Liver (tissue), 9 donors: Measurements from ENCODE around the gene SLC25A13. TPM values are rescaled to one million over a fixed set of nuclear protein-coding genes. Genes with fewer than 3 reads are reported as not detected.

ENCODE experiments used
- DNase-seq: peaks from one replicate; pipeline ENCODE4 v3.0.0-alpha.2; 2017; ENCODE audit warnings: low spot score
- H3K27ac ChIP-seq, 2 donors: one replicate each; pipeline ENCODE4 v1.7.0; 2013; ENCODE audit warnings: inconsistent platforms in 2 of 2, low read length in 2 of 2, control low read depth in 1 of 2, low read depth in 1 of 2, mild to moderate bottlenecking in 1 of 2
- H3K27me3 ChIP-seq, 4 donors: one replicate each; pipeline versions ENCODE4 v1.6.1 to v1.7.0; 2013; ENCODE audit warnings: low read length in 3 of 4, inconsistent platforms in 1 of 4, mild to moderate bottlenecking in 1 of 4, moderate library complexity in 1 of 4; ENCODE audit not compliant: control insufficient read depth in 4 of 4, insufficient read depth in 4 of 4
- H3K36me3 ChIP-seq, 4 donors: one replicate each; pipeline versions ENCODE4 v1.6.1 to v1.7.0; 2013; ENCODE audit warnings: low read length in 3 of 4, mild to moderate bottlenecking in 3 of 4, low read depth in 1 of 4, moderate library complexity in 1 of 4; ENCODE audit not compliant: control insufficient read depth in 4 of 4, insufficient read depth in 3 of 4
- H3K4me1 ChIP-seq, 4 donors: one replicate each; pipeline versions ENCODE4 v1.6.1 to v1.7.0; 2013; ENCODE audit warnings: low read length in 3 of 4, mild to moderate bottlenecking in 3 of 4, moderate library complexity in 1 of 4; ENCODE audit not compliant: control insufficient read depth in 4 of 4, insufficient read depth in 4 of 4
- H3K4me3 ChIP-seq, 3 donors: one replicate each; pipeline versions ENCODE4 v1.6.1 to v1.7.0; 2013; ENCODE audit warnings: low read length in 3 of 3, control low read depth in 1 of 3, low read depth in 1 of 3, mild to moderate bottlenecking in 1 of 3
- H3K9ac ChIP-seq, 2 donors: one replicate each; pipeline ENCODE4 v1.7.0; 2013; ENCODE audit warnings: low read length in 2 of 2, mild to moderate bottlenecking in 2 of 2, moderate library complexity in 2 of 2, control low read depth in 1 of 2, low read depth in 1 of 2
- H3K9me3 ChIP-seq, 4 donors: one replicate each; pipeline versions ENCODE4 v1.6.1 to v1.7.0; 2013; ENCODE audit warnings: low read length in 3 of 4; ENCODE audit not compliant: control insufficient read depth in 4 of 4
- EGR1 ChIP-seq, 2 donors: IDR thresholded peaks; 2 replicates each; pipeline ENCODE4 v1.6.1; 2016 to 2018; ENCODE audit warnings: antibody characterized with exemption in 2 of 2, low read depth in 2 of 2
- FOXA1 ChIP-seq: IDR thresholded peaks from 2 replicates; pipeline ENCODE4 v1.6.1; 2016; ENCODE audit warnings: antibody characterized with exemption
- FOXA2 ChIP-seq: IDR thresholded peaks from 2 replicates; pipeline ENCODE4 v1.6.1; 2016; ENCODE audit warnings: antibody characterized with exemption
- GABPA ChIP-seq, 2 donors: IDR thresholded peaks in 1 of 2; conservative IDR thresholded peaks in 1 of 2; 2 replicates each; pipeline ENCODE4 v1.6.1; 2016; ENCODE audit warnings: antibody characterized with exemption in 2 of 2, mild to moderate bottlenecking in 1 of 2, moderate library complexity in 1 of 2
- HNF4A ChIP-seq, 2 donors: conservative IDR thresholded peaks; 2 replicates each; pipeline ENCODE4 v1.6.1; 2016; ENCODE audit warnings: antibody characterized with exemption in 2 of 2, mild to moderate bottlenecking in 2 of 2
- HNF4G ChIP-seq: IDR thresholded peaks from 2 replicates; pipeline ENCODE4 v1.6.1; 2016; ENCODE audit warnings: antibody characterized with exemption
- JUND ChIP-seq, 2 donors: IDR thresholded peaks; 2 replicates each; pipeline ENCODE4 v1.6.1; 2016; ENCODE audit warnings: antibody characterized with exemption in 2 of 2
- NR2F2 ChIP-seq: IDR thresholded peaks from 2 replicates; pipeline ENCODE4 v1.6.1; 2016; ENCODE audit warnings: antibody characterized with exemption
- RAD21 ChIP-seq, 2 donors: IDR thresholded peaks; 2 replicates each; pipeline ENCODE4 v1.6.1; 2016; ENCODE audit warnings: antibody characterized with exemption in 2 of 2, mild to moderate bottlenecking in 2 of 2
- RXRA ChIP-seq, 2 donors: IDR thresholded peaks; 2 replicates each; pipeline ENCODE4 v1.6.1; 2017 to 2018; ENCODE audit warnings: antibody characterized with exemption in 2 of 2, mild to moderate bottlenecking in 1 of 2
- SP1 ChIP-seq: IDR thresholded peaks from 2 replicates; pipeline ENCODE4 v1.6.1; 2018; ENCODE audit warnings: antibody characterized with exemption, mild to moderate bottlenecking
- TAF1 ChIP-seq: conservative IDR thresholded peaks from 2 replicates; pipeline ENCODE4 v1.6.1; 2016; ENCODE audit warnings: antibody characterized with exemption, mild to moderate bottlenecking
- YY1 ChIP-seq: IDR thresholded peaks from 2 replicates; pipeline ENCODE4 v1.6.1; 2016; ENCODE audit warnings: antibody characterized with exemption, mild to moderate bottlenecking
- WGBS: extraction: QIAGEN DNeasy Blood & Tissue Kit; methylation state at CpG from one replicate; pipeline ENCODE4 v1.1.7; 2013; 5-methylcytosine and 5-hydroxymethylcytosine counted together
- polyA plus RNA-seq, 2 donors: library from polyadenylated mRNA; stranded (reverse) in 1 of 2; unstranded in 1 of 2; fragments of 200-250 nt in 1 of 2; fragments of >200 nt in 1 of 2; fragmentation: Nextera tagmentation in 1 of 2; extraction: Ambion mirVana in 1 of 2; gene quantifications; one replicate each; pipeline versions ENCODE4 v1.2.1 to v1.2.3, GENCODE V29; 2013 to 2015
- total RNA-seq, 2 donors: library from RNA; depleted of rRNA; stranded (reverse); fragments of >200 nt; gene quantifications; one replicate each; pipeline ENCODE4 v1.2.3, GENCODE V29; 2014
- TF ChIP-seq, protein P1 (sequence below): fragments of 150-350 bp; IDR thresholded peaks from 2 replicates; pipeline ENCODE4 v1.5.1; 2017; ENCODE audit warnings: improper control_type of control experiment, low read depth, low read length; ENCODE audit not compliant: missing input control
- TF ChIP-seq, protein P2 (sequence below): IDR thresholded peaks from 2 replicates; pipeline ENCODE4 v1.6.1; 2016; ENCODE audit warnings: antibody characterized with exemption
- TF ChIP-seq, protein P3 (sequence below): IDR thresholded peaks from 2 replicates; pipeline ENCODE4 v1.6.1; 2016; ENCODE audit warnings: antibody characterized with exemption, mild to moderate bottlenecking
- TF ChIP-seq, protein P4 (sequence below): IDR thresholded peaks from 2 replicates; pipeline ENCODE4 v1.6.1; 2016; ENCODE audit warnings: antibody characterized with exemption
- TF ChIP-seq, protein P5 (sequence below): IDR thresholded peaks from 2 replicates; pipeline ENCODE4 v1.6.1; 2016; ENCODE audit warnings: antibody characterized with exemption
- donor health status: healthy.
- donor health status: healthy.
- donor health status: healthy.
- donor health status: healthy.
- donor health status: healthy.

Gene SLC25A13
- total and polyA plus RNA-seq, 4 donors, result 45.6 to 116 (median 63.9) TPM

DNA sequence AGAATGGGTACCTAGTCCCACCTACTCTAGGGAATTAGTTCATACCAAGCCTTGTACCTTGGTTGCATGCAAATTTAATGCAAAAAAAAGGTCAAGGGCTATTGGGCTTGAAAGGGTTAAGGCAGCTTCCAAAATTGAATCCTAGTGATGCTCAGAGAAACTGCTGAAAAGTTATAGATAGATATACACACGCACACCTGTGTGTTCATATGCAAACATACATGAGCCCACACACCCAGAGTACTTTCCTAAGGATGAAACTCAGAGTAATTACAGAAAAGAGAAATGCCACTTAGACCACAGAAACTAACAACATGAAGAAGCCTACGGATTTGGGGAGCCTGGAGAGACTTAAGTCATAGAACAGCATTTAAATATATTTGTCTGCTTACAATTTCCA is 1.5 kb downstream of the SLC25A13 start:
- Histone ChIP-seq H3K36me3 (no peaks in the 10 kb centered on the region), H3K4me1 (peaks cover 5 to 55% (median 41%) of the 10 kb centered on the region in 4 donors), H3K9ac (peak overlapping the region; percentile 89 to 92), H3K27ac (peak overlapping the region; percentile 99), H3K9me3 (no peaks in the 10 kb centered on the region), H3K27me3 (no peaks in the 10 kb centered on the region), H3K4me3 (peak overlapping the region; percentile 90 to 99 (median 90))
- TF ChIP-seq NR2F2, result no peak
- TF ChIP-seq HNF4G, result no peak
- TF ChIP-seq, protein P1, sequence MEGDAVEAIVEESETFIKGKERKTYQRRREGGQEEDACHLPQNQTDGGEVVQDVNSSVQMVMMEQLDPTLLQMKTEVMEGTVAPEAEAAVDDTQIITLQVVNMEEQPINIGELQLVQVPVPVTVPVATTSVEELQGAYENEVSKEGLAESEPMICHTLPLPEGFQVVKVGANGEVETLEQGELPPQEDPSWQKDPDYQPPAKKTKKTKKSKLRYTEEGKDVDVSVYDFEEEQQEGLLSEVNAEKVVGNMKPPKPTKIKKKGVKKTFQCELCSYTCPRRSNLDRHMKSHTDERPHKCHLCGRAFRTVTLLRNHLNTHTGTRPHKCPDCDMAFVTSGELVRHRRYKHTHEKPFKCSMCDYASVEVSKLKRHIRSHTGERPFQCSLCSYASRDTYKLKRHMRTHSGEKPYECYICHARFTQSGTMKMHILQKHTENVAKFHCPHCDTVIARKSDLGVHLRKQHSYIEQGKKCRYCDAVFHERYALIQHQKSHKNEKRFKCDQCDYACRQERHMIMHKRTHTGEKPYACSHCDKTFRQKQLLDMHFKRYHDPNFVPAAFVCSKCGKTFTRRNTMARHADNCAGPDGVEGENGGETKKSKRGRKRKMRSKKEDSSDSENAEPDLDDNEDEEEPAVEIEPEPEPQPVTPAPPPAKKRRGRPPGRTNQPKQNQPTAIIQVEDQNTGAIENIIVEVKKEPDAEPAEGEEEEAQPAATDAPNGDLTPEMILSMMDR, result no peak
- TF ChIP-seq TAF1, result no peak
- TF ChIP-seq SP1, result no peak
- TF ChIP-seq, protein P2, sequence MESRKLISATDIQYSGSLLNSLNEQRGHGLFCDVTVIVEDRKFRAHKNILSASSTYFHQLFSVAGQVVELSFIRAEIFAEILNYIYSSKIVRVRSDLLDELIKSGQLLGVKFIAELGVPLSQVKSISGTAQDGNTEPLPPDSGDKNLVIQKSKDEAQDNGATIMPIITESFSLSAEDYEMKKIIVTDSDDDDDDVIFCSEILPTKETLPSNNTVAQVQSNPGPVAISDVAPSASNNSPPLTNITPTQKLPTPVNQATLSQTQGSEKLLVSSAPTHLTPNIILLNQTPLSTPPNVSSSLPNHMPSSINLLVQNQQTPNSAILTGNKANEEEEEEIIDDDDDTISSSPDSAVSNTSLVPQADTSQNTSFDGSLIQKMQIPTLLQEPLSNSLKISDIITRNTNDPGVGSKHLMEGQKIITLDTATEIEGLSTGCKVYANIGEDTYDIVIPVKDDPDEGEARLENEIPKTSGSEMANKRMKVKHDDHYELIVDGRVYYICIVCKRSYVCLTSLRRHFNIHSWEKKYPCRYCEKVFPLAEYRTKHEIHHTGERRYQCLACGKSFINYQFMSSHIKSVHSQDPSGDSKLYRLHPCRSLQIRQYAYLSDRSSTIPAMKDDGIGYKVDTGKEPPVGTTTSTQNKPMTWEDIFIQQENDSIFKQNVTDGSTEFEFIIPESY, result no peak
- no peak for TF ChIP-seq RXRA (IDR thresholded peaks at IDR 0.05)
- no peak for TF ChIP-seq HNF4A (conservative IDR thresholded peaks at IDR 0.05)
- TF ChIP-seq, protein P3, sequence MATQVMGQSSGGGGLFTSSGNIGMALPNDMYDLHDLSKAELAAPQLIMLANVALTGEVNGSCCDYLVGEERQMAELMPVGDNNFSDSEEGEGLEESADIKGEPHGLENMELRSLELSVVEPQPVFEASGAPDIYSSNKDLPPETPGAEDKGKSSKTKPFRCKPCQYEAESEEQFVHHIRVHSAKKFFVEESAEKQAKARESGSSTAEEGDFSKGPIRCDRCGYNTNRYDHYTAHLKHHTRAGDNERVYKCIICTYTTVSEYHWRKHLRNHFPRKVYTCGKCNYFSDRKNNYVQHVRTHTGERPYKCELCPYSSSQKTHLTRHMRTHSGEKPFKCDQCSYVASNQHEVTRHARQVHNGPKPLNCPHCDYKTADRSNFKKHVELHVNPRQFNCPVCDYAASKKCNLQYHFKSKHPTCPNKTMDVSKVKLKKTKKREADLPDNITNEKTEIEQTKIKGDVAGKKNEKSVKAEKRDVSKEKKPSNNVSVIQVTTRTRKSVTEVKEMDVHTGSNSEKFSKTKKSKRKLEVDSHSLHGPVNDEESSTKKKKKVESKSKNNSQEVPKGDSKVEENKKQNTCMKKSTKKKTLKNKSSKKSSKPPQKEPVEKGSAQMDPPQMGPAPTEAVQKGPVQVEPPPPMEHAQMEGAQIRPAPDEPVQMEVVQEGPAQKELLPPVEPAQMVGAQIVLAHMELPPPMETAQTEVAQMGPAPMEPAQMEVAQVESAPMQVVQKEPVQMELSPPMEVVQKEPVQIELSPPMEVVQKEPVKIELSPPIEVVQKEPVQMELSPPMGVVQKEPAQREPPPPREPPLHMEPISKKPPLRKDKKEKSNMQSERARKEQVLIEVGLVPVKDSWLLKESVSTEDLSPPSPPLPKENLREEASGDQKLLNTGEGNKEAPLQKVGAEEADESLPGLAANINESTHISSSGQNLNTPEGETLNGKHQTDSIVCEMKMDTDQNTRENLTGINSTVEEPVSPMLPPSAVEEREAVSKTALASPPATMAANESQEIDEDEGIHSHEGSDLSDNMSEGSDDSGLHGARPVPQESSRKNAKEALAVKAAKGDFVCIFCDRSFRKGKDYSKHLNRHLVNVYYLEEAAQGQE, result no peak
- no peak for TF ChIP-seq YY1
- TF ChIP-seq, protein P4, sequence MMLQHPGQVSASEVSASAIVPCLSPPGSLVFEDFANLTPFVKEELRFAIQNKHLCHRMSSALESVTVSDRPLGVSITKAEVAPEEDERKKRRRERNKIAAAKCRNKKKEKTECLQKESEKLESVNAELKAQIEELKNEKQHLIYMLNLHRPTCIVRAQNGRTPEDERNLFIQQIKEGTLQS, result no peak
- no peak for TF ChIP-seq FOXA2
- TF ChIP-seq RAD21 (IDR thresholded peaks at IDR 0.05), result no peak
- TF ChIP-seq, protein P5, sequence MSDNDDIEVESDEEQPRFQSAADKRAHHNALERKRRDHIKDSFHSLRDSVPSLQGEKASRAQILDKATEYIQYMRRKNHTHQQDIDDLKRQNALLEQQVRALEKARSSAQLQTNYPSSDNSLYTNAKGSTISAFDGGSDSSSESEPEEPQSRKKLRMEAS, result no peak
- no peak for TF ChIP-seq GABPA (IDR thresholded peaks at IDR 0.05 in 1 of 2, conservative IDR thresholded peaks at IDR 0.05 in 1 of 2)
- TF ChIP-seq JUND (IDR thresholded peaks at IDR 0.05), result no peak
- no peak for TF ChIP-seq EGR1 (IDR thresholded peaks at IDR 0.05; ENCODE audit: low read depth in 2 of 2)
- 10% methylated on average over 2 of the region's 2 CpGs for WGBS
- DNase-seq, result no peak

DNA sequence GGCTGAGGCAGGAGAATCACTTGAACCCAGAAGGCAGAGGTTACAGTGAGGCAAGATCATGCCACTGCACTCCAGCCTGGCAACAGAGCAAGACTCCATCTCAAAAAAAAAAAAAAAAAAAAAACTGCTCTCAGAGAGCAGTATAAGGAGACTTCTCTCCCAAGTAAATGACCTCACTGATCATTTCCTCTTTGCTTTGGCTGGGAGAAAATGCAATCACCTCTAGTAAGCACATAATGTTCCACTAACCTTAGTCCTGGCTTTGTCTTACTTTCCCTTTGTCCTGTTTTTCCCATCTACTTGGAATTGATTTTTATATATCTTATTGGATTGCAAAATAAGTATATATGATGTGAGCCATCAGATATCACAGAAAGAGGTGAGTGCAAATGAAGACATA is 2.5 kb downstream of the SLC25A13 start:
- peaks cover 9 to 64% (median 49%) of the 10 kb centered on the region in 4 donors for H3K4me1 ChIP-seq
- no peak overlapping the region for H3K27ac ChIP-seq
- TF ChIP-seq FOXA1, result no peak
- peak; percentile 12 to 31 for TF ChIP-seq HNF4A (conservative IDR thresholded peaks at IDR 0.05)
- peak; percentile 18 to 31 for TF ChIP-seq RAD21 (IDR thresholded peaks at IDR 0.05)
- TF ChIP-seq, protein P5, result no peak
- peak; percentile 22 for TF ChIP-seq SP1
- TF ChIP-seq RXRA (IDR thresholded peaks at IDR 0.05), result peak; percentile 10 to 38
- TF ChIP-seq JUND (IDR thresholded peaks at IDR 0.05), result peak in 1 of 2 donors; percentile 28
- DNase-seq, result no peak
- no peaks in the 10 kb centered on the region for H3K9me3 ChIP-seq
- peaks cover 0 to 2% (median 0%) of the 10 kb centered on the region in 4 donors for H3K36me3 ChIP-seq
- H3K4me3 ChIP-seq, result no peak overlapping the region
- H3K9ac ChIP-seq, result no peak overlapping the region
- no peaks in the 10 kb centered on the region for H3K27me3 ChIP-seq
